OCI-LY7 (cell line): ENCODE measurements around the gene FRAT1. TPM values are rescaled to one million over a fixed set of nuclear protein-coding genes. Genes with fewer than 3 reads are reported as not detected.
A peak's percentile ranks its signal among the peaks of the same experiment; 100 is the strongest.

Experiments
- BruUV-seq: library from RNA; stranded (reverse); fragments of 400-500 nt; replicated peaks from 2 replicates; lab custom pipeline; 2021; lab: Mats Ljungman, UMichigan
- CTCF ChIA-PET: fragments of 300-600 bp; sonication (Branson Sonifier 250); formaldehyde crosslinking; loops from one replicate; lab custom pipeline; 2022; ENCODE audit warnings: antibody characterized with exemption; ENCODE audit not compliant: unreplicated experiment; lab: Charles Lee
- POLR2A ChIA-PET: fragments of 300-600 bp; sonication (Branson Sonifier 250); formaldehyde crosslinking; loops from one replicate; lab custom pipeline; 2022; ENCODE audit warnings: antibody characterized with exemption; lab: Charles Lee
- DNase-seq: peaks from one replicate; pipeline ENCODE4 v3.0.0-alpha.2; 2015; ENCODE audit warnings: low spot score
- H2AFZ ChIP-seq: fragments of 200-600 bp; sonication (generic), shearing (Covaris generic); 2 replicates; pipeline ENCODE4 v1.6.1; 2014; ENCODE audit warnings: mild to moderate bottlenecking, antibody characterized with exemption, low read length, moderate library complexity
- H3K27ac ChIP-seq: fragments of 200-600 bp; sonication (generic); 2 replicates; pipeline ENCODE4 v1.5.1; 2014; ENCODE audit warnings: mixed run types, low read depth, mild to moderate bottlenecking, moderate library complexity, low read length, inconsistent platforms; ENCODE audit not compliant: poor library complexity, severe bottlenecking
- H3K36me3 ChIP-seq: fragments of 200-600 bp; sonication (generic); 2 replicates; pipeline ENCODE4 v1.6.1; 2014; ENCODE audit warnings: mild to moderate bottlenecking, antibody characterized with exemption, low read length, moderate library complexity, mixed read lengths; ENCODE audit not compliant: insufficient read depth
- H3K4me1 ChIP-seq: fragments of 200-600 bp; sonication (generic); 2 replicates; pipeline ENCODE4 v1.5.1; 2014; ENCODE audit warnings: mild to moderate bottlenecking, low read length; ENCODE audit not compliant: insufficient read depth, poor library complexity, severe bottlenecking
- H3K4me2 ChIP-seq: fragments of 200-600 bp; sonication (generic); 2 replicates; pipeline ENCODE4 v1.6.1; 2014; ENCODE audit warnings: mild to moderate bottlenecking, low read length
- H3K4me3 ChIP-seq: fragments of 200-600 bp; sonication (generic); 2 replicates; pipeline ENCODE4 v1.5.1; 2014; ENCODE audit warnings: mild to moderate bottlenecking, low read depth, low read length; ENCODE audit not compliant: poor library complexity, severe bottlenecking
- H3K79me2 ChIP-seq: fragments of 200-600 bp; sonication (generic); 2 replicates; pipeline ENCODE4 v1.6.1; 2016; ENCODE audit warnings: low read depth, mild to moderate bottlenecking, low read length, moderate library complexity, mixed read lengths; ENCODE audit not compliant: insufficient read depth
- H3K9me2 ChIP-seq: fragments of 200-600 bp; sonication (generic); 2 replicates; pipeline ENCODE4 v1.6.1; 2016; ENCODE audit warnings: mild to moderate bottlenecking, low read length, mixed read lengths; ENCODE audit not compliant: insufficient read depth
- H3K9me3 ChIP-seq: fragments of 200-600 bp; sonication (generic); 2 replicates; pipeline ENCODE4 v1.6.1; 2014; ENCODE audit warnings: mild to moderate bottlenecking, mixed run types, low read length, mixed read lengths
- H4K20me1 ChIP-seq: fragments of 200-600 bp; sonication (generic); 2 replicates; pipeline ENCODE4 v1.6.1; 2014; ENCODE audit warnings: mild to moderate bottlenecking, antibody characterized with exemption, low read length, moderate library complexity, mixed read lengths; ENCODE audit not compliant: insufficient read depth
- EZH2phosphoT487 ChIP-seq: fragments of 200-600 bp; sonication (generic); IDR thresholded peaks from 2 replicates; pipeline ENCODE4 v1.6.1; 2018; ENCODE audit warnings: low read depth, borderline replicate concordance, mild to moderate bottlenecking, mixed run types, antibody characterized with exemption, low read length, moderate library complexity, mixed read lengths
- intact Hi-C: fragments of 100-400 bp; cut with micrococcal nuclease; formaldehyde crosslinking; loops from one replicate; pipeline ENCODE4 v1.10.0; 2022; ENCODE audit not compliant: unreplicated experiment
- total RNA-seq, 2 experiments: library from RNA; depleted of rRNA in 1 of 2; stranded (reverse); fragments of >200 nt in 1 of 2; shearing (Covaris generic) in 1 of 2; gene quantifications; 2 replicates each; pipeline ENCODE4 v1.2.3, GENCODE V29; 2014 to 2022
- TF ChIP-seq, protein P1 (sequence below): fragments of 200-600 bp; sonication (generic); conservative IDR thresholded peaks from 2 replicates; pipeline ENCODE4 v1.5.1; 2014; ENCODE audit warnings: mild to moderate bottlenecking, antibody characterized with exemption, low read length, moderate library complexity, mixed read lengths

Gene FRAT1
- total RNA-seq, 2 experiments from 2014 or later = 7.0 to 12.2 TPM

DNA sequence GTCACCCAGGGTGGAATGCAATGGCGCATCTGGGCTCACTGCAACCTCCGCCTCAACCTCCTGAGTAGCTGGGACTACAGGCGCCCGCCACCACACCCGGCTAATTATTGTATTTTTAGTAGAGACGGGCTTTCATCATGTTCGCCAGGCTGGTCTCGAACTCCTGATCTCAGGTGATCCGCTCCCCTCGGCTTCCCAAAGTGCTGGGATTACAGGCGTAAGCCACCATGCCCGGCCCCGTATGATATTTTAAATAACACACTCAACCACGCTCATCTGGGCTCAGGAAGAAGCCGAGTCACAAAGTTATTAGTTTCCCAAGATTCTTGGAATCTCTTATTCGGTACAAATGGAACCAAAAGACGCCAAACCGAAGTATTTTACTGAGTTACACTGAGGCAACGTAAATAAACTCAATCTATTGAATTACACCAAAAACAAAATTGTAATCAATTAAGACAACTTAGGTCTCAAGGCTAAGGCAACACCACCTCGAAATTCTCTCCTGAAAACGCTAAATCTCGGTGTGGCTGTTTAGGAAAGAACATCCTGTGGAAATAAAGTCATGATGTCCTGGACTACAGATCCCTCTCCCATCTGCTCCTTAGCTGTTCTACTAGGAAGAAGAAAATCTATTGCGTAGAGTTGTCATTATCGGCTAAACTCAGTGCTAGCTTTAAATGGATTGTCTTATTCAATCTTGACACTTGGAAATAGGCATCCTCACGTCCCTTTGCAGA lies 27.5 kb upstream of the FRAT1 start:
- DNase-seq = no peak
- Histone ChIP-seq H3K9me2 (no peaks in the 10 kb centered on the region), H3K79me2 (peaks cover 48% of the 10 kb centered on the region), H3K9me3 (no peaks in the 10 kb centered on the region), H3K27ac (peak overlapping the region; percentile 84), H2AFZ (peak overlapping the region; percentile 71), H3K4me2 (peak overlapping the region; percentile 81), H3K4me1 (peaks cover 26% of the 10 kb centered on the region), H4K20me1 (no peaks in the 10 kb centered on the region), H3K36me3 (peaks cover 33% of the 10 kb centered on the region), H3K4me3 (peak overlapping the region; percentile 89)
- no peak for TF ChIP-seq EZH2phosphoT487
- TF ChIP-seq, protein P1, sequence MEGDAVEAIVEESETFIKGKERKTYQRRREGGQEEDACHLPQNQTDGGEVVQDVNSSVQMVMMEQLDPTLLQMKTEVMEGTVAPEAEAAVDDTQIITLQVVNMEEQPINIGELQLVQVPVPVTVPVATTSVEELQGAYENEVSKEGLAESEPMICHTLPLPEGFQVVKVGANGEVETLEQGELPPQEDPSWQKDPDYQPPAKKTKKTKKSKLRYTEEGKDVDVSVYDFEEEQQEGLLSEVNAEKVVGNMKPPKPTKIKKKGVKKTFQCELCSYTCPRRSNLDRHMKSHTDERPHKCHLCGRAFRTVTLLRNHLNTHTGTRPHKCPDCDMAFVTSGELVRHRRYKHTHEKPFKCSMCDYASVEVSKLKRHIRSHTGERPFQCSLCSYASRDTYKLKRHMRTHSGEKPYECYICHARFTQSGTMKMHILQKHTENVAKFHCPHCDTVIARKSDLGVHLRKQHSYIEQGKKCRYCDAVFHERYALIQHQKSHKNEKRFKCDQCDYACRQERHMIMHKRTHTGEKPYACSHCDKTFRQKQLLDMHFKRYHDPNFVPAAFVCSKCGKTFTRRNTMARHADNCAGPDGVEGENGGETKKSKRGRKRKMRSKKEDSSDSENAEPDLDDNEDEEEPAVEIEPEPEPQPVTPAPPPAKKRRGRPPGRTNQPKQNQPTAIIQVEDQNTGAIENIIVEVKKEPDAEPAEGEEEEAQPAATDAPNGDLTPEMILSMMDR = no peak
- intact Hi-C loops = loop anchor here (1.0 kb wide), 1 partner anchor 28 kb away; the partner anchor contains the start of gene FRAT1
- no TSS peak for BruUV-seq
- CTCF ChIA-PET = interaction anchor here (0.5 to 0.6 kb wide), 2 partner anchors 11 to 289 kb away, joined by 3 read pairs; no protein-coding TSS in a partner anchor
- POLR2A ChIA-PET = interaction anchor here (0.5 to 1.7 kb wide), 6 partner anchors 10 to 400 kb away, joined by 3 to 14 read pairs (median 6); partner anchors contain the start of gene FRAT1

DNA sequence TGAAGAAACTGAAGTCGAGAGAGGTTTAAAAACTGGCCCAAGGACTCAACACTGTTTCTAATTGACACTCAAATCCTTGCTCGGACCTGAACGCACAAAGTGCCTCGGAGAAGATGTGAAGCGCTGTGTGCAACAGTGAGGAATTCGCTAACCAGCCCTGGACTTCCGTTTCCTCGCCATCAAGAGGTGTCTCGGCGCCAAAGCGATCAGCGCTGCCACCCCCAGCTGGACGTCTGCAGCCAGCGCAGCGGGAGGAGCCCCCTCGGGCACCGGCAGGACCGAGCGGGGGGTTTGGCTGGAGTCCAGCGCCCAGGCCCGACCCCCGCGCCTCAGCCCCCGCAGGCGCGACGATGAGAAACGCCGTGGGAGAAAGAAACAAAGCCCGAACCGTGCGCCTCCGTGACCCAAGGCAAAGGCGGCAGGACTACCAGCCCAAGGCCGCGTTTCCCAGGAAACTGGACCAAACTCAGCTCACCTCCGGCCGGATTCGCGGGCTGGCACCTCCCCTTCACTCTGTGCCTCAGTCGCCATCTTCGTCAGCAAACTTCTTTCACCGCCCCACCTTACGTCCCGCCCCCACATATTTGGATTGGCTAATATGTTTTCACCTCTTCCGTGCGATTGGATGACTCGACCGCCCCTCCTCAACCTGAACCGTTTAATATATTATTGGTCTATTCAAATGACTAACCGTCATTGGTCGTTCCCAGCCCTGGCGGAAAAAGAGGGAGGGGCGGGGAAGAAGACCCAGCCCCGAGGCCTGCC lies 26.8 kb upstream of the FRAT1 start, which contains the start of gene ARHGAP19:
Gene ARHGAP19, minus strand, starts transcription at position 541 of the 765 bp plus-strand sequence. Its CDS starts 10 bp downstream, at position 531.
- Histone ChIP-seq H2AFZ (peak within 1 kb of the TSS; percentile 71), H3K79me2 (peaks cover 40% of the 10 kb centered on the region), H3K9me2 (no peaks in the 10 kb centered on the region), H3K27ac (peak within 1 kb of the TSS; percentile 84), H3K4me2 (peak within 1 kb of the TSS; percentile 81), H3K4me3 (peak within 1 kb of the TSS; percentile 89), H3K36me3 (peaks cover 26% of the 10 kb centered on the region), H3K4me1 (peaks cover 26% of the 10 kb centered on the region), H3K9me3 (no peaks in the 10 kb centered on the region), H4K20me1 (no peaks in the 10 kb centered on the region)
- intact Hi-C loops = loop anchor here (1.0 kb wide), 1 partner anchor 27 kb away; the partner anchor contains the start of gene FRAT1
- POLR2A ChIA-PET = interaction anchor here (0.5 to 1.7 kb wide), 6 partner anchors 10 to 399 kb away, joined by 3 to 14 read pairs (median 6); partner anchors contain the start of gene FRAT1
- CTCF ChIA-PET = no interaction called here
- BruUV-seq = TSS peak; percentile 84
- peak; percentile 98 for DNase-seq
- TF ChIP-seq, protein P1 = peak; percentile 43; the same call in 1 of the 2 replicates
- TF ChIP-seq EZH2phosphoT487 = no peak
